Stomach smooth muscle (tissue), 2 donors: ENCODE data around the gene PTTG1.
A peak's percentile ranks its signal among the peaks of the same experiment; 100 is the strongest.

Source experiments
- H3K27ac ChIP-seq: one replicate; pipeline ENCODE4 v1.7.0; 2013; ENCODE audit warnings: mild to moderate bottlenecking, low read length, inconsistent platforms
- H3K27me3 ChIP-seq, 2 donors: one replicate each; pipeline ENCODE4 v1.7.0; 2013; ENCODE audit warnings: low read length in 2 of 2; ENCODE audit not compliant: insufficient read depth in 2 of 2, control insufficient read depth in 1 of 2
- H3K36me3 ChIP-seq, 2 donors: one replicate each; pipeline ENCODE4 v1.7.0; 2013; ENCODE audit warnings: low read length in 2 of 2; ENCODE audit not compliant: control insufficient read depth in 2 of 2, insufficient read depth in 2 of 2
- H3K4me1 ChIP-seq: one replicate; pipeline ENCODE4 v1.7.0; 2013; ENCODE audit warnings: low read length; ENCODE audit not compliant: control insufficient read depth, insufficient read depth
- H3K4me3 ChIP-seq, 2 donors: one replicate each; pipeline ENCODE4 v1.7.0; 2013; ENCODE audit warnings: low read length in 2 of 2
- H3K9ac ChIP-seq, 2 donors: one replicate each; pipeline ENCODE4 v1.7.0; 2013; ENCODE audit warnings: low read length in 2 of 2, mild to moderate bottlenecking in 1 of 2
- H3K9me3 ChIP-seq, 2 donors: one replicate each; pipeline ENCODE4 v1.7.0; 2013; ENCODE audit warnings: low read length in 2 of 2; ENCODE audit not compliant: control insufficient read depth in 2 of 2
- donor health status: healthy.
- donor health status: Pancreatic carcinoma.

The PTTG1 gene

DNA sequence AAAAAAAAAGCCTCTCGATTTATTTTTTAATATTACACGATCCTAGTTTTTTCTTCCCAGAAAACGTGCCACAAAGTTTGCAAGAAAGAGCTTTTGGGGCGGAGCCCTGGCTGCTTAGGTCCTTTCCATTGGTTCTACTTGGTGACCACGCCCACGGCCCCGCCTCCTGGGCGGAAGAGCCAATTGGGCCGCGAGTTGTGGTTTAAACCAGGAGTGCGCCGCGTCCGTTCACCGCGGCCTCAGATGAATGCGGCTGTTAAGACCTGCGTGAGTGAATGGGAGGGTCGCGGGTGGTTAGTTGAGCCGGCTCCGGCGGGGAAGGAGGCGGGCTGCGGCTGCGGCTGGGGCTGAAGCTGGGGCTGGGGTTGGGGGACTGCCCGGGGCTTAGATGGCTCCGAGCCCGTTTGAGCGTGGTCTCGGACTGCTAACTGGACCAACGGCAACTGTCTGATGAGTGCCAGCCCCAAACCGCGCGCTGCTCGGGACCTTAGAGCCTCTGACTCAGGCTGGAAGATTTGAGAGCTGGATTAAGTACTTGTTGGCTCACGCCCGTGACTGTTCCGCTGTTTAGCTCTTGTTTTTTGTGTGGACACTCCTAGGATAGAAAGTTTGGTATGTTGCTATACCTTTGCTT lies at the start of gene PTTG1:
TSS of gene PTTG1 (plus strand) at position 231 of the 634 bp plus-strand sequence. CDS start 458 bp downstream, outside the sequence.
- peak within 1 kb of the TSS; percentile 72 to 74 for H3K4me3 ChIP-seq
- H3K36me3 ChIP-seq = no peaks in the 10 kb centered on the region
- no peaks in the 10 kb centered on the region for H3K9me3 ChIP-seq
- H3K9ac ChIP-seq = peak within 1 kb of the TSS in 1 of 2 donors; percentile 61
- peaks cover 7% of the 10 kb centered on the region for H3K4me1 ChIP-seq
- H3K27me3 ChIP-seq = no peaks in the 10 kb centered on the region
- H3K27ac ChIP-seq = no peak within 1 kb of the TSS

DNA sequence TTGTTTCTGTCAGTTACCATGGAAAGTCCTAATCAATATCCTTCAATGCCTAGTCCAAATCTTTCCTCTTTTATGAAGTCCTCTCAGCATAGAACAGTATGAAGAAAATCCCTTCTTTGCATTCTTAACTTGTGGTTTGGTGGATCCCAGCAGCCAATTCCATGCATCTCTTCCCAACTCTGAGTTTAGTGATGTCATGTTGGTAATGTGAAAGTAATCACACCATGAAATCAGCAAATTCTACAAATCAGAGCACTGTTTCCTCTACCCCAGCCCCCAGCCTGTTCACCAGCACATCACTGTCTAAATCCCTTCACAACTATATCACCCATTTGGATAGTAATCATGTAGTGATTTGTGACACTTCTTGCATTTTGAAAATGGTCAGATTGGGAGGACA lies 46.5 kb upstream of the PTTG1 start:
- no peak overlapping the region for H3K27ac ChIP-seq

GRCh38 chr5:160375701-160376100 lies 46.0 kb upstream of the PTTG1 start:
- H3K36me3 ChIP-seq = no peaks in the 10 kb centered on the region
- H3K27me3 ChIP-seq = no peaks in the 10 kb centered on the region
- H3K27ac ChIP-seq = no peak overlapping the region
- no peaks in the 10 kb centered on the region for H3K9me3 ChIP-seq
- H3K9ac ChIP-seq = no peak overlapping the region
- H3K4me1 ChIP-seq = peaks cover 4% of the 10 kb centered on the region
- no peak overlapping the region for H3K4me3 ChIP-seq

More for the DNA sequence above, 46.5 kb upstream of the PTTG1 start:
- H3K4me3 ChIP-seq = no peak overlapping the region
- no peaks in the 10 kb centered on the region for H3K36me3 ChIP-seq
- no peaks in the 10 kb centered on the region for H3K9me3 ChIP-seq
- no peaks in the 10 kb centered on the region for H3K27me3 ChIP-seq
- H3K9ac ChIP-seq = no peak overlapping the region
- H3K4me1 ChIP-seq = peaks cover 6% of the 10 kb centered on the region

DNA sequence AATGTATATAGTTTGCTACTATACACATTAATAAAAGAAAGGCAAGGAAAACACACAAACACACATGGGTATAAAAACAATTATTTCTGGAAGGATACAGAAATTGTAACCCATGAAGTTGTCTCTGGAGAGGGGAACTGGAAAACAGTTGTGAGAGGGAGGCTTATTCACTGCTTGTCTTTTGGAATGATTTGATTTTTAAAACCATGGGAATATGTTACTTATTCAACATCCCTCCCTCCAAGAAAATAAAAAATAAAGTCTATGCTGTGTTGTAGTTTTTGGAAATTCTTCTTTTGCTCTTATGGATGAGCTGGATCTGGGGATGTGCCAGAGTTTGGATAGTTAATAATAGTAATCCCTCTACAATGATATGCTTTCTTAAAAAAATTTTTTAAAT lies 45.2 kb upstream of the PTTG1 start:
- no peak overlapping the region for H3K4me3 ChIP-seq
- no peaks in the 10 kb centered on the region for H3K36me3 ChIP-seq
- no peaks in the 10 kb centered on the region for H3K9me3 ChIP-seq
- H3K4me1 ChIP-seq = no peaks in the 10 kb centered on the region
- no peak overlapping the region for H3K9ac ChIP-seq
- no peaks in the 10 kb centered on the region for H3K27me3 ChIP-seq
- no peak overlapping the region for H3K27ac ChIP-seq

DNA sequence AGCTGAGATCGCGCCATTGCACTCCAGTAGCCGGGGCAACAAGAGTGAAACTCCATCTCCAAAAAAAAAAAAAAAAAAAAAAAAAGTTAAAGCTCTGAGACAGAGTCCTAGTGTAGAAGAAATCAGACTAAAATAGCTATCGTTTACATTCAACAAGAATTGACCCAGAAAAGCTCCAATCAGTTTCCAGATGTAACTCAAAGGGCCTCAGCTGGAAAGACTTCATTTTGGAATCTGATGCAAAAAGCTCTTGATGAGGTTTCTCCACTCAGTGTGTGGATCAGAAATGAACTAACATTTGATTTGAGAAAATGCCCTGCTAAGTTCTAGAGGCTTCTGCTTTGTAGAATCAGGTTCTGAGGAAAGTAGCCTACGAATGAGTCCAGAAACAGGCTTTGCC lies 44.0 kb upstream of the PTTG1 start:
- H3K27me3 ChIP-seq = no peaks in the 10 kb centered on the region
- no peaks in the 10 kb centered on the region for H3K36me3 ChIP-seq
- no peak overlapping the region for H3K27ac ChIP-seq
- H3K4me1 ChIP-seq = no peaks in the 10 kb centered on the region
- H3K4me3 ChIP-seq = no peak overlapping the region
- no peaks in the 10 kb centered on the region for H3K9me3 ChIP-seq
- no peak overlapping the region for H3K9ac ChIP-seq

GRCh38 chr5:160378330-160378729 lies 43.3 kb upstream of the PTTG1 start:
- no peaks in the 10 kb centered on the region for H3K36me3 ChIP-seq
- no peaks in the 10 kb centered on the region for H3K27me3 ChIP-seq
- no peaks in the 10 kb centered on the region for H3K4me1 ChIP-seq
- no peak overlapping the region for H3K27ac ChIP-seq
- no peaks in the 10 kb centered on the region for H3K9me3 ChIP-seq
- no peak overlapping the region for H3K9ac ChIP-seq
- no peak overlapping the region for H3K4me3 ChIP-seq

GRCh38 chr5:160379511-160379910 lies 42.1 kb upstream of the PTTG1 start:
- Histone ChIP-seq H3K27ac (no peak overlapping the region), H3K4me3 (no peak overlapping the region), H3K36me3 (no peaks in the 10 kb centered on the region)

DNA sequence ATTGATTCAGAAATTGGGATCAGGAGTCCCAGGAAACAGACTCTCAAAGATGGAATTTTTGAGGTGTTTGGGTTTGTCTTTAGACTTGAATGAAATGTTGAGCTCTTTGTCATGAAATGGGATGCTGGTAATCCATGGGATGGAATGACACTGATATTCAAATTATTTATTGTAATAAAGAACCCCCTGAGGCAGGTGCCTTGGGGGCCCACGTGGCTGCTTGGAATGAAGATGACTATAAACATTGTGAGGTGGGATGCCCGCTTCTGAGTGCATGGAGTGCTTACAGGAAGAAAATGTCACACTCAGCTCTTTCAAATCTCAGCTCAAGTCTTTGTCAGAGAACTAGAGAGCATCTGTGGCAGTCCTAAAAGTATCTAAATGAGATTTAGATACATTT lies 41.6 kb upstream of the PTTG1 start:
- no peaks in the 10 kb centered on the region for H3K27me3 ChIP-seq

More at GRCh38 chr5:160379511-160379910, 42.1 kb upstream of the PTTG1 start:
- Histone ChIP-seq H3K4me1 (no peaks in the 10 kb centered on the region), H3K9ac (no peak overlapping the region), H3K9me3 (no peaks in the 10 kb centered on the region), H3K27me3 (no peaks in the 10 kb centered on the region)

DNA sequence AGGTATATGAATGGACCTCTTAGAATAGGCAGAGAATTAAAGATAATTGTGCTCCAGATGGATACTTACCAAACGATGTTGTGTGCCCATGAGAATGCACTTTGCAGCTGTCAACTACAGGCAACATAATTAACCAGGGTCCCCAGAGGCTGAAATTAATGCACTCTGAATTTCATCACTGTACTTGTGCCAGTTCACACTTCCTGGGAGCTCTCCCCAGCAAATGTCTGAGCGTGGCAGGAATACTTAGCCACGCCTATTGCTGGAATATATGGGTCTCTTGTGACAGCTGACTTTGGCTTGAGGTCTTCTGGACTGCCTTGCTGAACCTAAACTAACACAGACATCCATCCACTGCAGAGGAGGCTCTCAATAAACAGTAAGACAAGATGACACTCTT lies 39.3 kb upstream of the PTTG1 start:
- H3K4me3 ChIP-seq = no peak overlapping the region
- H3K9me3 ChIP-seq = peaks cover 0 to 5% of the 10 kb centered on the region in 2 donors
- no peaks in the 10 kb centered on the region for H3K36me3 ChIP-seq
- H3K4me1 ChIP-seq = no peaks in the 10 kb centered on the region
- no peak overlapping the region for H3K9ac ChIP-seq
- no peak overlapping the region for H3K27ac ChIP-seq
- no peaks in the 10 kb centered on the region for H3K27me3 ChIP-seq

More for the DNA sequence above, 41.6 kb upstream of the PTTG1 start:
- no peaks in the 10 kb centered on the region for H3K36me3 ChIP-seq
- no peaks in the 10 kb centered on the region for H3K9me3 ChIP-seq
- H3K4me3 ChIP-seq = no peak overlapping the region
- H3K27ac ChIP-seq = no peak overlapping the region
- H3K9ac ChIP-seq = no peak overlapping the region
- no peaks in the 10 kb centered on the region for H3K4me1 ChIP-seq

GRCh38 chr5:160384681-160385080 lies 37.0 kb upstream of the PTTG1 start:
- Histone ChIP-seq H3K4me1 (no peaks in the 10 kb centered on the region), H3K27ac (no peak overlapping the region), H3K36me3 (no peaks in the 10 kb centered on the region), H3K9ac (no peak overlapping the region), H3K27me3 (no peaks in the 10 kb centered on the region), H3K4me3 (no peak overlapping the region), H3K9me3 (peaks cover 0 to 5% of the 10 kb centered on the region in 2 donors)

DNA sequence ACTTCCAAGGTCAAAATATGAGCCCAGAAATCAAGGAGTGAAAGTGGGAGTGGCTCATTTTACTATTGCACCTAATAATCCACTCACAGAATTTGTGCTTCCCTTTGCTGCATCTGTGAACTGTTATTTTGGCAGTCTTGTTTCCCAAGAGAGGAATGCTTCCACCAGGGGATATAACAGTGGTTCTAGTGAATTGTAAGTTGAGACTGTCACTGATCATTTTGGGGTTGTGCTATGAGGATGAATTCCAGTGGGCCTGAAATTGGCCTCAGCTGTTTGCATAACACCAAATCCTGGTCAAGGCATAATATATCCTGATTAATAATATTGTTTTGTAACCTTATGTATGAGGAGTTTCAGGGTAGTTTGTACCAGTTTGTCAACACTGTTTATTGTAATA lies 36.2 kb upstream of the PTTG1 start:
- no peaks in the 10 kb centered on the region for H3K27me3 ChIP-seq
- no peak overlapping the region for H3K9ac ChIP-seq
- H3K4me1 ChIP-seq = no peaks in the 10 kb centered on the region
- peaks cover 0 to 5% of the 10 kb centered on the region in 2 donors for H3K9me3 ChIP-seq
- no peaks in the 10 kb centered on the region for H3K36me3 ChIP-seq
- H3K27ac ChIP-seq = no peak overlapping the region
- no peak overlapping the region for H3K4me3 ChIP-seq
